H9 (cell line): Measurements from ENCODE around the gene NHLH1. TPM values are rescaled to one million over a fixed set of nuclear protein-coding genes. Genes with fewer than 3 reads are reported as not detected.

Experiments
- DNase-seq: peaks from one replicate; pipeline ENCODE4 v3.0.0-alpha.2; 2017
- H2AFZ ChIP-seq: one replicate; pipeline ENCODE4 v1.6.1; 2013; ENCODE audit warnings: mild to moderate bottlenecking, low read length, control low read depth, moderate library complexity
- H2AK5ac ChIP-seq: 2 replicates; pipeline ENCODE4 v1.6.1; 2013; ENCODE audit warnings: low read length, control low read depth, mixed read lengths; ENCODE audit not compliant: insufficient read length
- H2BK120ac ChIP-seq: one replicate; pipeline ENCODE4 v1.6.1; 2013; ENCODE audit warnings: low read depth, mild to moderate bottlenecking, low read length, control low read depth, inconsistent platforms; ENCODE audit not compliant: poor library complexity, severe bottlenecking
- H2BK12ac ChIP-seq: 2 replicates; pipeline ENCODE4 v1.6.1; 2013; ENCODE audit warnings: low read length, control low read depth, mixed read lengths, low read depth; ENCODE audit not compliant: insufficient read length
- H2BK15ac ChIP-seq: 2 replicates; pipeline ENCODE4 v1.6.1; 2013; ENCODE audit warnings: low read depth, low read length, control low read depth
- H2BK20ac ChIP-seq: one replicate; pipeline ENCODE4 v1.6.1; 2013; ENCODE audit warnings: low read depth, mild to moderate bottlenecking, low read length, control low read depth, inconsistent platforms; ENCODE audit not compliant: poor library complexity, severe bottlenecking
- H2BK5ac ChIP-seq: 2 replicates; pipeline ENCODE4 v1.6.1; 2013; ENCODE audit warnings: low read length, control low read depth, mixed read lengths; ENCODE audit not compliant: insufficient read length
- H3K14ac ChIP-seq: 2 replicates; pipeline ENCODE4 v1.6.1; 2013; ENCODE audit warnings: low read length, control low read depth; ENCODE audit not compliant: insufficient read depth
- H3K18ac ChIP-seq: 2 replicates; pipeline ENCODE4 v1.6.1; 2013; ENCODE audit warnings: low read depth, mild to moderate bottlenecking, mixed read lengths, low read length, control low read depth; ENCODE audit not compliant: insufficient read length
- H3K23ac ChIP-seq: 2 replicates; pipeline ENCODE4 v1.6.1; 2013; ENCODE audit warnings: low read length, control low read depth, mixed read lengths, low read depth; ENCODE audit not compliant: insufficient read length
- H3K23me2 ChIP-seq: 2 replicates; pipeline ENCODE4 v1.6.1; 2013; ENCODE audit warnings: low read depth, mild to moderate bottlenecking, mixed read lengths, low read length, control low read depth; ENCODE audit not compliant: insufficient read length, poor library complexity, severe bottlenecking
- H3K27ac ChIP-seq: 2 replicates; pipeline ENCODE4 v1.5.1; 2013; ENCODE audit warnings: low read length, control low read depth, mixed read lengths, low read depth; ENCODE audit not compliant: insufficient read length
- H3K27me3 ChIP-seq: 2 replicates; pipeline ENCODE4 v1.6.1; 2013; ENCODE audit warnings: low read length, control low read depth, inconsistent platforms; ENCODE audit not compliant: insufficient read depth
- H3K4ac ChIP-seq: 2 replicates; pipeline ENCODE4 v1.6.1; 2013; ENCODE audit warnings: low read depth, mild to moderate bottlenecking, control low read depth, inconsistent platforms, low read length, moderate library complexity
- H3K4me1 ChIP-seq: 2 replicates; pipeline ENCODE4 v1.6.1; 2013; ENCODE audit warnings: low read length, control low read depth, inconsistent platforms; ENCODE audit not compliant: insufficient read depth
- H3K4me2 ChIP-seq: 2 replicates; pipeline ENCODE4 v1.6.1; 2013; ENCODE audit warnings: low read length, control low read depth, mixed read lengths; ENCODE audit not compliant: insufficient read length, insufficient read depth
- H3K56ac ChIP-seq: 2 replicates; pipeline ENCODE4 v1.6.1; 2013; ENCODE audit warnings: low read depth, mild to moderate bottlenecking, mixed read lengths, low read length, control low read depth; ENCODE audit not compliant: insufficient read length
- H3K79me1 ChIP-seq: 2 replicates; pipeline ENCODE4 v1.6.1; 2013; ENCODE audit warnings: low read depth, mild to moderate bottlenecking, moderate library complexity, low read length, control low read depth, inconsistent platforms; ENCODE audit not compliant: insufficient read depth, poor library complexity, severe bottlenecking
- H3K79me2 ChIP-seq: 2 replicates; pipeline ENCODE4 v1.6.1; 2013; ENCODE audit warnings: low read length, control low read depth, inconsistent platforms; ENCODE audit not compliant: insufficient read depth
- H3K9ac ChIP-seq: 2 replicates; pipeline ENCODE4 v1.6.1; 2013; ENCODE audit warnings: low read length, control low read depth, mixed read lengths; ENCODE audit not compliant: insufficient read length; ENCODE audit errors: extremely low read depth
- H3K9me3 ChIP-seq: one replicate; pipeline ENCODE4 v1.6.1; 2013; ENCODE audit warnings: low read depth, low read length, inconsistent platforms; ENCODE audit not compliant: control insufficient read depth
- H3T11ph ChIP-seq: one replicate; pipeline ENCODE4 v1.6.1; 2013; ENCODE audit warnings: mild to moderate bottlenecking, low read length, control low read depth, inconsistent platforms
- H4K20me1 ChIP-seq: one replicate; pipeline ENCODE4 v1.6.1; 2013; ENCODE audit not compliant: control insufficient read depth, insufficient read length, insufficient read depth
- H4K5ac ChIP-seq: 2 replicates; pipeline ENCODE4 v1.6.1; 2013; ENCODE audit warnings: low read depth, mild to moderate bottlenecking, mixed read lengths, low read length, control low read depth; ENCODE audit not compliant: insufficient read length
- H4K8ac ChIP-seq: replicated peaks from 2 replicates; pipeline ENCODE4 v1.6.1; 2013; ENCODE audit warnings: low read length, control low read depth, mixed read lengths, low read depth; ENCODE audit not compliant: insufficient read length
- H4K91ac ChIP-seq: 2 replicates; pipeline ENCODE4 v1.6.1; 2013; ENCODE audit warnings: low read depth, mild to moderate bottlenecking, moderate library complexity, mixed read lengths, low read length, control low read depth; ENCODE audit not compliant: insufficient read length
- H3K27ac Mint-ChIP-seq, 3 experiments: 2 replicates in 2 of 3; 3 replicates in 1 of 3; pipeline ENCODE4 v1.8.0; 2020 to 2021; ENCODE audit warnings: mixed read lengths in 3 of 3, mild to moderate bottlenecking in 1 of 3, moderate library complexity in 1 of 3
- H3K27me3 Mint-ChIP-seq: 2 replicates; pipeline ENCODE4 v1.8.0; 2021; ENCODE audit warnings: low read depth, mild to moderate bottlenecking, moderate library complexity, mixed read lengths
- H3K36me3 Mint-ChIP-seq, 3 experiments: 2 replicates in 2 of 3; 3 replicates in 1 of 3; pipeline ENCODE4 v1.8.0; 2020 to 2021; ENCODE audit warnings: low read depth in 3 of 3, mixed read lengths in 3 of 3; ENCODE audit not compliant: insufficient read depth in 1 of 3
- H3K4me1 Mint-ChIP-seq, 2 experiments: 2 replicates each; pipeline ENCODE4 v1.8.0; 2020; ENCODE audit warnings: mixed read lengths in 2 of 2
- H3K4me3 Mint-ChIP-seq, 2 experiments: 2 replicates in 1 of 2; 3 replicates in 1 of 2; pipeline ENCODE4 v1.8.0; 2020 to 2021; ENCODE audit warnings: mild to moderate bottlenecking in 2 of 2, mixed read lengths in 2 of 2, moderate library complexity in 1 of 2
- H3K9me3 Mint-ChIP-seq, 2 experiments: 2 replicates in 1 of 2; 3 replicates in 1 of 2; pipeline ENCODE4 v1.8.0; 2020; ENCODE audit warnings: mild to moderate bottlenecking in 2 of 2, mixed read lengths in 2 of 2, moderate library complexity in 1 of 2
- total RNA-seq: library from RNA; stranded (reverse); gene quantifications from 2 replicates; pipeline ENCODE4 v1.2.1, GENCODE V29; 2021
- TF ChIP-seq, protein P1 (sequence below): fragments of 200-600 bp; sonication (generic); conservative IDR thresholded peaks from 3 replicates; pipeline ENCODE4 v1.8.0; 2021; ENCODE audit warnings: antibody characterized with exemption, mild to moderate bottlenecking

The NHLH1 gene
- total RNA-seq, 1 experiment from 2014 or later = 1.5 TPM

DNA sequence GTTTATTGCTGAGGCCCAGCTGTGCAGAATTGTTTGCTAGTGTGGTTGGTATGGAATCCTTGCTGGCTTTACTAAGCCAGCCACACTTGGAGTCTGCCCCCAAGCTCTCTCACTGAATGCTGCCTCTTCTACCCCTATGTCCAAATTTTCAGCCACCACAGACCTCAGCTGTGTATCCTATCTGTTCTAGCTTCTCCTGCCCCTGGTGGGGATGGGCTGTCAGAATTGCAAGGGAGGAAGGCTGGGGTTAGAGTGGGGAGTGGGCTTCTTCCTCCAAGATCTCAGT lies 4.4 kb downstream of the NHLH1 start:
- no peak overlapping the region for H3K56ac ChIP-seq
- no peak overlapping the region for H2BK20ac ChIP-seq
- no peak overlapping the region for H2AFZ ChIP-seq
- no peak overlapping the region for H4K91ac ChIP-seq
- peaks cover 0 to 2% (median 0%) of the 10 kb centered on the region in 3 experiments; a peak in 1 of 7 replicates for H3K36me3 Mint-ChIP-seq
- H3K9ac ChIP-seq = no peak overlapping the region
- peaks cover 13% of the 10 kb centered on the region for H3K4me1 ChIP-seq
- TF ChIP-seq, protein P1, sequence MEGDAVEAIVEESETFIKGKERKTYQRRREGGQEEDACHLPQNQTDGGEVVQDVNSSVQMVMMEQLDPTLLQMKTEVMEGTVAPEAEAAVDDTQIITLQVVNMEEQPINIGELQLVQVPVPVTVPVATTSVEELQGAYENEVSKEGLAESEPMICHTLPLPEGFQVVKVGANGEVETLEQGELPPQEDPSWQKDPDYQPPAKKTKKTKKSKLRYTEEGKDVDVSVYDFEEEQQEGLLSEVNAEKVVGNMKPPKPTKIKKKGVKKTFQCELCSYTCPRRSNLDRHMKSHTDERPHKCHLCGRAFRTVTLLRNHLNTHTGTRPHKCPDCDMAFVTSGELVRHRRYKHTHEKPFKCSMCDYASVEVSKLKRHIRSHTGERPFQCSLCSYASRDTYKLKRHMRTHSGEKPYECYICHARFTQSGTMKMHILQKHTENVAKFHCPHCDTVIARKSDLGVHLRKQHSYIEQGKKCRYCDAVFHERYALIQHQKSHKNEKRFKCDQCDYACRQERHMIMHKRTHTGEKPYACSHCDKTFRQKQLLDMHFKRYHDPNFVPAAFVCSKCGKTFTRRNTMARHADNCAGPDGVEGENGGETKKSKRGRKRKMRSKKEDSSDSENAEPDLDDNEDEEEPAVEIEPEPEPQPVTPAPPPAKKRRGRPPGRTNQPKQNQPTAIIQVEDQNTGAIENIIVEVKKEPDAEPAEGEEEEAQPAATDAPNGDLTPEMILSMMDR = no peak
- H3K9me3 ChIP-seq = no peaks in the 10 kb centered on the region
- no peak overlapping the region for H2BK15ac ChIP-seq
- no peak overlapping the region for H2BK5ac ChIP-seq
- H4K8ac ChIP-seq = no peak overlapping the region
- no peak overlapping the region for H3K27ac ChIP-seq
- peak overlapping the region in 2 of 3 experiments; percentile 24 to 31; a peak in 1 of 7 replicates for H3K27ac Mint-ChIP-seq
- no peak overlapping the region for H2BK120ac ChIP-seq
- H3K4ac ChIP-seq = no peak overlapping the region
- H4K5ac ChIP-seq = no peak overlapping the region
- no peak overlapping the region for H3K4me2 ChIP-seq
- no peak overlapping the region for H2BK12ac ChIP-seq
- no peak overlapping the region for H2AK5ac ChIP-seq
- H3K18ac ChIP-seq = no peak overlapping the region
- no peaks in the 10 kb centered on the region for H3K79me2 ChIP-seq
- peaks cover 7% of the 10 kb centered on the region for H3K23me2 ChIP-seq
- DNase-seq = no peak
- peaks cover 40 to 56% of the 10 kb centered on the region in 2 experiments for H3K4me1 Mint-ChIP-seq
- no peak overlapping the region for H3K14ac ChIP-seq
- H4K20me1 ChIP-seq = no peaks in the 10 kb centered on the region
- H3K4me3 Mint-ChIP-seq = no peak overlapping the region
- no peaks in the 10 kb centered on the region for H3K79me1 ChIP-seq
- no peaks in the 10 kb centered on the region; a peak in 1 of 5 replicates for H3K9me3 Mint-ChIP-seq
- H3K27me3 Mint-ChIP-seq = peaks cover 4% of the 10 kb centered on the region; the same call in 1 of the 2 replicates
- no peaks in the 10 kb centered on the region for H3K27me3 ChIP-seq
- no peak overlapping the region for H3T11ph ChIP-seq
- H3K23ac ChIP-seq = no peak overlapping the region
